ENCODE results near the gene NPIPA7.
"Not testable (repeated sequence)": the region's sequence is repeated elsewhere in the genome, so short reads cannot be mapped to it uniquely, and the experiment has no call there.

Gene NPIPA7

DNA sequence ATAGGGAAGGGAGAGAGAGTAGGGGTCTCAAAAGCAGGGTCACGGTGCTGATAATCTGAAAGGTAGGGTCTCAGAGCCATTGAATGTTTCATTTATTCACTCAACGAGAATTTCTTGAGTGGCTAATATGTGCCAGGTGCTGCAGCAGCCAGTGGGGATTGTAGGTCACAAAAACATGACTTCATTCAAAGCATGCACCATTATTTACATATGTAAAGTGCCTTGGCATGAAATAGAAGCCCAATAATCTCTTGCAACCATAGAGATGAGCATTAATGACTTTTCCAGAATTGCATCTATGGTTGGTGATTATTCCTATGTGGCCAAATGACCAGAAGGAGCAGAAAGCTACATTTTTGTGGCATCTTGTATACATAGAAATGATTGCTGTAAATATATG, 46.2 kb downstream of the NPIPA7 start:
- DNase-seq = not testable (repeated sequence)

DNA sequence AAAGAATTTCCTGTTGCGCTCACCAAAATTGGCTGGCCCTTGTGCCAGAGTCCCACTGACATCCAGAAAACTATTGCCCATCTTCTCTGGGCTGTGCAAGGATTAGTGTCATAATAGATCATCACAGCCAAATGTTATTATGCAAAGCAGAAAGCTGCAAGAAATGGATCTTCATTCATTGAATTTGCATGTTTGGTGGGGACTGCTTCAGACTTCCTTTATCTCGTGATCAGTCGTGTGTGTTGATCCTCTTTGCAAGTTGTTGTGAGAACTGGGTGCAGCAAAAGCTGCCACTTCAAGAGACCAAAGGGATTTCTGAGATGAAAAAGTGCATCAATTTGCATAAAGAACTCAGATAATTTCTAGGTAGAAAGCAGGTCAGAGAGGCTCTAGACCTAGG, 52.2 kb downstream of the NPIPA7 start:
- DNase-seq = not testable (repeated sequence)

DNA sequence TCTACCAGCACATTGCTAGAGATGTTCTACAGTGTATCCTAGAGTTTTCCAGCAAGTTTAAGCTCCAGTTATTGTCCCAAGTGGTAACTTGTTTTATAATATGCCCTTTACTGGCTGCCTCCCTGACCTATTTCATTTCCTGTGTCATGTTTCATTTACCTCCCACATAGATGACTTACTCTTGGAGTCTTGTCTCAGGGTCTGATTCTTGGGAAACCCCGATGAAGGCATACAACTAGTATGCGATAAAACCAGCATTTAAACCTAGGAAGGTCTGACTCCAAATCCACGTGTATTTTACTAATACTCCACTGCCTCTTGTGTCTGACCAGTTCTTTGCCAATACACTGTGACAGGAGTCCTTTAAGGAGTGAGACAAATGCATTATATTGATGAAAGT, 55.8 kb downstream of the NPIPA7 start:
- not testable (repeated sequence) for DNase-seq

DNA sequence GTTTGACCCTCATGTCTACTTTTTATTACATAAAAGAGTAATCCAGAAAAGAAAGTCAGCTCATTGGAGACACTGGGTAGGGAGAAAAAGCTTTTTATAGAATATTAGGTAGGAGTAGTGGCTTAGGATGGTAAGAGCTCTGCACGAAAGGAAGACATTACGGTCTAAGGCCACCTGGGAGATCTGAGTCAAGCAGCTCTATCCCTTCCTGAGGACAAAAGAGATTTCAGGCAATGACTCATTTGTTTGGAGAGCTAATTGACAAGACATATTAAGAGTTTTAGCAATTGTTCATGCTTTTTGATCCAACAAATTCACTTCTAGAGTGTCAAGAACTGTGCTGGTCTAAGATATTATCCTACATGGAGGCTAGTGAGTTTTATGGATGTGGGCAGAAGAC, 62.5 kb downstream of the NPIPA7 start:
- DNase-seq = not testable (repeated sequence)
